Mesenchymal stem cell (in vitro differentiated cells and primary cell): Measurements from ENCODE around the gene ST6GALNAC4.

Experiments used
- DNase-seq: peaks from one replicate; pipeline ENCODE4 v3.0.0-alpha.2; 2013
- H2AFZ ChIP-seq: one replicate; pipeline ENCODE4 v1.6.1; 2013; ENCODE audit warnings: low read depth, mild to moderate bottlenecking, control low read depth, inconsistent platforms, low read length, moderate library complexity
- H2AK5ac ChIP-seq: 2 replicates; pipeline ENCODE4 v1.6.1; 2013; ENCODE audit warnings: low read length, moderate library complexity, mild to moderate bottlenecking, inconsistent platforms; ENCODE audit not compliant: severe bottlenecking
- H2BK120ac ChIP-seq: one replicate; pipeline ENCODE4 v1.6.1; 2013; ENCODE audit warnings: low read depth, mild to moderate bottlenecking, inconsistent platforms, low read length, moderate library complexity
- H2BK12ac ChIP-seq, 2 experiments: one replicate each; pipeline ENCODE4 v1.6.1; 2013; ENCODE audit warnings: inconsistent platforms in 2 of 2, low read length in 2 of 2, mild to moderate bottlenecking in 2 of 2, moderate library complexity in 2 of 2, control low read depth in 1 of 2
- H2BK15ac ChIP-seq: one replicate; pipeline ENCODE4 v1.6.1; 2013; ENCODE audit warnings: mild to moderate bottlenecking, low read depth, inconsistent platforms; ENCODE audit not compliant: poor library complexity, severe bottlenecking
- H2BK5ac ChIP-seq: 2 replicates; pipeline ENCODE4 v1.6.1; 2013; ENCODE audit warnings: low read depth, mild to moderate bottlenecking, low read length, control low read depth, inconsistent platforms; ENCODE audit not compliant: poor library complexity, severe bottlenecking
- H3K14ac ChIP-seq, 2 experiments: one replicate each; pipeline ENCODE4 v1.6.1; 2013; ENCODE audit warnings: inconsistent platforms in 2 of 2, low read length in 2 of 2, control low read depth in 1 of 2, mild to moderate bottlenecking in 1 of 2, moderate library complexity in 1 of 2
- H3K18ac ChIP-seq, 2 experiments: one replicate each; pipeline ENCODE4 v1.6.1; 2013; ENCODE audit warnings: inconsistent platforms in 2 of 2, low read length in 2 of 2, control low read depth in 1 of 2, low read depth in 1 of 2, mild to moderate bottlenecking in 1 of 2
- H3K23ac ChIP-seq, 2 experiments: one replicate each; pipeline ENCODE4 v1.6.1; 2013; ENCODE audit warnings: inconsistent platforms in 2 of 2, low read length in 2 of 2, mild to moderate bottlenecking in 2 of 2, moderate library complexity in 2 of 2, control low read depth in 1 of 2
- H3K27ac ChIP-seq: 2 replicates; pipeline ENCODE4 v1.5.1; 2013; ENCODE audit warnings: mild to moderate bottlenecking, moderate library complexity, low read length, control low read depth, inconsistent platforms; ENCODE audit not compliant: poor library complexity, severe bottlenecking
- H3K27me3 ChIP-seq, 2 experiments: 2 replicates each; pipeline versions ENCODE4 v1.6.1 to v1.7.0; 2013; ENCODE audit warnings: low read length in 2 of 2, mild to moderate bottlenecking in 2 of 2, moderate library complexity in 2 of 2, control low read depth in 1 of 2, inconsistent platforms in 1 of 2; ENCODE audit not compliant: control insufficient read depth in 1 of 2, insufficient read depth in 1 of 2
- H3K36me3 ChIP-seq, 2 experiments: 2 replicates each; pipeline versions ENCODE4 v1.6.1 to v1.7.0; 2013; ENCODE audit warnings: low read length in 2 of 2, control low read depth in 1 of 2, inconsistent platforms in 1 of 2, low read depth in 1 of 2, mild to moderate bottlenecking in 1 of 2; ENCODE audit not compliant: insufficient read depth in 2 of 2, control insufficient read depth in 1 of 2
- H3K4ac ChIP-seq, 2 experiments: one replicate each; pipeline ENCODE4 v1.6.1; 2013; ENCODE audit warnings: inconsistent platforms in 2 of 2, low read length in 2 of 2, mild to moderate bottlenecking in 2 of 2, moderate library complexity in 2 of 2, control low read depth in 1 of 2, low read depth in 1 of 2
- H3K4me1 ChIP-seq: 2 replicates; pipeline ENCODE4 v1.6.1; 2013; ENCODE audit warnings: low read depth, low read length, control low read depth; ENCODE audit not compliant: control insufficient read depth, insufficient read depth
- H3K4me2 ChIP-seq: 2 replicates; pipeline ENCODE4 v1.6.1; 2013; ENCODE audit warnings: low read length, mild to moderate bottlenecking, inconsistent platforms; ENCODE audit not compliant: poor library complexity, severe bottlenecking
- H3K4me3 ChIP-seq, 2 experiments: 2 replicates each; pipeline versions ENCODE4 v1.5.1 to v1.7.0; 2013; ENCODE audit warnings: low read length in 2 of 2, mild to moderate bottlenecking in 2 of 2, control low read depth in 1 of 2, low read depth in 1 of 2; ENCODE audit not compliant: insufficient read depth in 1 of 2
- H3K79me1 ChIP-seq: replicated peaks from 2 replicates; pipeline ENCODE4 v1.6.1; 2013; ENCODE audit warnings: mild to moderate bottlenecking, control low read depth, low read length, inconsistent platforms; ENCODE audit not compliant: poor library complexity, severe bottlenecking
- H3K9ac ChIP-seq: 2 replicates; pipeline ENCODE4 v1.7.0; 2013; ENCODE audit warnings: mild to moderate bottlenecking, low read length, moderate library complexity
- H3K9me3 ChIP-seq: 2 replicates; pipeline ENCODE4 v1.7.0; 2013; ENCODE audit warnings: mild to moderate bottlenecking, low read length; ENCODE audit not compliant: control insufficient read depth
- H4K8ac ChIP-seq: one replicate; pipeline ENCODE4 v1.6.1; 2013; ENCODE audit warnings: inconsistent platforms, mild to moderate bottlenecking, low read length, moderate library complexity
- H4K91ac ChIP-seq: one replicate; pipeline ENCODE4 v1.6.1; 2013; ENCODE audit warnings: mild to moderate bottlenecking, low read length, inconsistent platforms
- WGBS: methylation state at CpG from one replicate; pipeline ENCODE4 v1.1.7; 2013; ENCODE audit warnings: mixed read lengths; 5-methylcytosine and 5-hydroxymethylcytosine counted together

Gene ST6GALNAC4

GRCh38 chr9:127923046-127923445 lies 6.2 kb upstream of the ST6GALNAC4 start:
- Histone ChIP-seq H3K4me1 (peaks cover 38% of the 10 kb centered on the region), H3K4me3 (peak overlapping the region in 1 of 2 experiments; percentile 34), H3K79me1 (no peaks in the 10 kb centered on the region), H3K18ac (no peak overlapping the region), H2BK15ac (no peak overlapping the region), H2BK12ac (no peak overlapping the region), H3K23ac (no peak overlapping the region), H2AFZ (no peak overlapping the region), H3K9me3 (no peaks in the 10 kb centered on the region), H3K27ac (no peak overlapping the region), H4K8ac (no peak overlapping the region), H3K4ac (no peak overlapping the region), H3K9ac (peak overlapping the region; percentile 71), H2BK5ac (no peak overlapping the region), H4K91ac (no peak overlapping the region), H3K36me3 (peaks cover 2 to 4% of the 10 kb centered on the region in 2 experiments), H2AK5ac (no peak overlapping the region), H3K27me3 (peaks cover 0 to 15% of the 10 kb centered on the region in 2 experiments), H2BK120ac (no peak overlapping the region), H3K4me2 (no peak overlapping the region), H3K14ac (no peak overlapping the region)
- DNase-seq, result no peak
- 56% methylated on average over 5 of the region's 6 CpGs for WGBS

DNA sequence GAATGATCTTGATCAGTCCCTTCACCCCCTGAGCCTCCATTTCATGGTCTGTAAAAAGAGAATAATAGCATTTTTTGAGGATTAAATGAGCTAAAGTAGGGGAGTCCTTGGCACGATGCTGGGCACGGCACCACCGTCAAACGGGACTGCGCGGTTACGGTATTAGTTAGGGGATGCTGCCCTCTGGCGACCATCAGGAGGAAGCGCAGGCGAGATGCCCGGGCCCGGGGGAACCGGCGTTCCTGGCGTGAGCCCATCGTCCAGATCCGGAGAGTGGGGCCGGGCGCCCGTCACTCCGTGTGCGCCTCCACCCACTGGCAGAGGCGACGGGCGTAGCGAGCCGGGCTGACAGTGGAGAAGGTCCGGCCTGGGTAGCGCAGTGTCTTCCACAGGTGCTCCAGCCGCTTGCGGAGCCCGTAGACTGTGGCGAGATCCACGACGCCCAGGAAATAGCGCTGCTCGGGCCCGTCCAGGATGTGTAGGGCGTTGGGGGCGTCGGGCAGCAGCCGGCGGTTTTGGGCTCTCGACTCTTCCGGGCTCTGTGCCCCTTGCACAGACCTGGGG lies 4.8 kb upstream of the ST6GALNAC4 start:
- Histone ChIP-seq H3K27ac (no peak overlapping the region), H3K9me3 (no peaks in the 10 kb centered on the region), H2AFZ (no peak overlapping the region), H3K27me3 (peaks cover 0 to 3% of the 10 kb centered on the region in 2 experiments), H3K9ac (peak overlapping the region; percentile 71), H3K14ac (no peak overlapping the region), H3K23ac (no peak overlapping the region), H2BK120ac (peak overlapping the region; percentile 11), H2BK5ac (no peak overlapping the region), H3K79me1 (peaks cover under 1% of the 10 kb centered on the region), H2AK5ac (no peak overlapping the region), H4K91ac (no peak overlapping the region), H3K4ac (no peak overlapping the region), H3K4me3 (peak overlapping the region in 1 of 2 experiments; percentile 58), H4K8ac (peak overlapping the region; percentile 69), H2BK12ac (peak overlapping the region in 1 of 2 experiments; percentile 23), H3K18ac (no peak overlapping the region), H3K4me1 (peaks cover 30% of the 10 kb centered on the region), H2BK15ac (no peak overlapping the region), H3K4me2 (peak overlapping the region; percentile 48), H3K36me3 (peaks cover 2 to 4% of the 10 kb centered on the region in 2 experiments)
- DNase-seq, result peak; percentile 58
- WGBS, result 16% methylated on average over 45 of the region's 45 CpGs

- H3K27ac ChIP-seq, result no peak overlapping the region
- H3K27me3 ChIP-seq, result no peaks in the 10 kb centered on the region
- H2BK5ac ChIP-seq, result no peak overlapping the region
- no peak overlapping the region for H3K14ac ChIP-seq
- H3K9ac ChIP-seq, result peak overlapping the region; percentile 71
- H4K91ac ChIP-seq, result peak overlapping the region; percentile 18
- DNase-seq, result no peak
- no peak overlapping the region for H4K8ac ChIP-seq
- peaks cover 36% of the 10 kb centered on the region for H3K4me1 ChIP-seq
- H2BK12ac ChIP-seq, result peak overlapping the region; percentile 41 to 79
- H2BK120ac ChIP-seq, result no peak overlapping the region
- H3K18ac ChIP-seq, result peak overlapping the region in 1 of 2 experiments; percentile 54
- H2BK15ac ChIP-seq, result no peak overlapping the region
- no peak overlapping the region for H3K4me2 ChIP-seq
- peak overlapping the region; percentile 10 for H2AK5ac ChIP-seq
- no peak overlapping the region for H3K4ac ChIP-seq
- H3K23ac ChIP-seq, result no peak overlapping the region
- H2AFZ ChIP-seq, result no peak overlapping the region
- H3K79me1 ChIP-seq, result peaks cover 9% of the 10 kb centered on the region
- no peaks in the 10 kb centered on the region for H3K9me3 ChIP-seq
- no peak overlapping the region for H3K4me3 ChIP-seq
- peaks cover 2 to 4% of the 10 kb centered on the region in 2 experiments for H3K36me3 ChIP-seq
- 87% methylated on average over 7 of the region's 7 CpGs for WGBS
These were observed 4.0 kb upstream of the ST6GALNAC4 start for GRCh38 chr9:127920794-127921193.

DNA sequence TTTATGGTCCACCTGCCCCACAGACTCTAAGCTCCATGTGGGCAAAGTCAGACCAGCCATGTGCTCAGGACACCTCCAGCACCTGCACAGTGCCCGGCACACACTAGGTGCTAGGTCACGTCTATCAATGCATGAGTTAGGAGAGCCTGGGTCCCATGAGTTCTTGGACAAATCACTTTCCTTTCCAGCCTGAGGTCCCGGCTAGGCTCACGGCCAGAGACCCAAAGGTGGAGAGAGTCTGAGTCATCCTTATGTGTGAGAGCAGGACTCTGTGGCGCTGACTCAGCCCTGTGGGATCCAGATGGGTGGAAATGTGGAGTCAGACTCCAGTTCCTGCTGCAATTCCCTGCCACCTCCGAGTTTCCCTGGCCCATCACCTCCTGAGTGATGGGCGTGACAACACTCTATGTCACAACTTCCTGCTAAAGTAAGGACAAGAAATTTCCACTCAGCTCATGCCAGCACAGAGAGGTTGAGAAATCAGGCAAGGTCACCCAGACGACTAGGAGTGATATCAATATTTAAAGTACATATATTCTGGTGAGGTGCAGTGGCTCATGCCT lies 2.5 kb upstream of the ST6GALNAC4 start:
- Histone ChIP-seq H3K4ac (peak overlapping the region in 1 of 2 experiments; percentile 87), H3K4me2 (no peak overlapping the region), H2BK12ac (peak overlapping the region; percentile 33 to 99), H3K23ac (no peak overlapping the region), H3K27me3 (no peaks in the 10 kb centered on the region), H3K79me1 (peaks cover 20% of the 10 kb centered on the region), H3K36me3 (peaks cover 8 to 10% of the 10 kb centered on the region in 2 experiments), H2AFZ (no peak overlapping the region), H2AK5ac (peak overlapping the region; percentile 65), H3K4me1 (peaks cover 44% of the 10 kb centered on the region), H3K18ac (peak overlapping the region; percentile 46 to 98), H3K9ac (peak overlapping the region; percentile 71), H2BK15ac (no peak overlapping the region), H3K14ac (no peak overlapping the region), H2BK5ac (no peak overlapping the region), H3K9me3 (no peaks in the 10 kb centered on the region), H4K91ac (peak overlapping the region; percentile 36), H3K4me3 (no peak overlapping the region), H2BK120ac (no peak overlapping the region), H3K27ac (peak overlapping the region; percentile 70), H4K8ac (no peak overlapping the region)
- peak; percentile 100 for DNase-seq
- 3% methylated on average over 8 of the region's 8 CpGs for WGBS
